ENCODE data around the gene APBB1IP.

GRCh38 chr10:26574783-26575182 lies 136.6 kb downstream of the APBB1IP start:
- TF ChIP-seq CTCF (IDR thresholded peaks at IDR 0.05) (no peak), POLR2A (IDR thresholded peaks at IDR 0.05) (no peak)
